Neural progenitor cell (in vitro differentiated cells): ENCODE measurements around the gene LIN28B. TPM values are rescaled to one million over a fixed set of nuclear protein-coding genes. Genes with fewer than 3 reads are reported as not detected.
A peak's percentile ranks its signal among the peaks of the same experiment; 100 is the strongest.

Source experiments
- DNase-seq: peaks from one replicate; pipeline ENCODE4 v3.0.0-alpha.2; 2016; ENCODE audit warnings: low spot score
- H2AFZ ChIP-seq: fragments of 200-600 bp; sonication (generic); replicated peaks from 2 replicates; pipeline ENCODE4 v1.6.1; 2016; ENCODE audit warnings: antibody characterized with exemption
- H3F3A ChIP-seq: fragments of 200-600 bp; sonication (generic); 2 replicates; pipeline ENCODE4 v1.6.1; 2016; ENCODE audit warnings: antibody characterized with exemption, low read depth
- H3K27ac ChIP-seq: fragments of 200-600 bp; sonication (generic); 2 replicates; pipeline ENCODE4 v1.5.1; 2016; ENCODE audit warnings: mild to moderate bottlenecking
- H3K27me3 ChIP-seq: fragments of 200-600 bp; sonication (generic); 2 replicates; pipeline ENCODE4 v1.6.1; 2016; ENCODE audit warnings: mild to moderate bottlenecking, moderate library complexity
- H3K36me3 ChIP-seq: fragments of 200-600 bp; sonication (generic); 2 replicates; pipeline ENCODE4 v1.5.1; 2016
- H3K4me1 ChIP-seq: fragments of 200-600 bp; sonication (generic); 2 replicates; pipeline ENCODE4 v1.6.1; 2016; ENCODE audit warnings: mixed run types
- H3K4me2 ChIP-seq: fragments of 200-600 bp; sonication (generic); 2 replicates; pipeline ENCODE4 v1.6.1; 2016
- H3K4me3 ChIP-seq: fragments of 200-600 bp; sonication (generic); 2 replicates; pipeline ENCODE4 v1.5.1; 2016
- H3K79me2 ChIP-seq: fragments of 200-600 bp; sonication (generic); 2 replicates; pipeline ENCODE4 v1.6.1; 2016; ENCODE audit warnings: low read depth
- H3K9ac ChIP-seq: fragments of 200-600 bp; sonication (generic); 2 replicates; pipeline ENCODE4 v1.6.1; 2016
- H3K9me3 ChIP-seq: fragments of 200-600 bp; sonication (generic); 2 replicates; pipeline ENCODE4 v1.5.1; 2016; ENCODE audit warnings: low read depth
- H4K20me1 ChIP-seq: fragments of 200-600 bp; sonication (generic); 2 replicates; pipeline ENCODE4 v1.6.1; 2016; ENCODE audit warnings: low read depth
- H3K27ac Mint-ChIP-seq: 3 replicates; pipeline ENCODE4 v1.8.0; 2021; ENCODE audit warnings: mixed read lengths
- H3K27me3 Mint-ChIP-seq: 2 replicates; pipeline ENCODE4 v1.8.0; 2022; ENCODE audit warnings: low read depth, mild to moderate bottlenecking, inconsistent platforms, moderate library complexity, mixed read lengths; ENCODE audit not compliant: insufficient read depth
- H3K36me3 Mint-ChIP-seq: 3 replicates; pipeline ENCODE4 v1.8.0; 2021; ENCODE audit warnings: mixed read lengths
- H3K4me1 Mint-ChIP-seq: 3 replicates; pipeline ENCODE4 v1.8.0; 2021; ENCODE audit warnings: mixed read lengths
- H3K4me3 Mint-ChIP-seq: 3 replicates; pipeline ENCODE4 v1.8.0; 2021; ENCODE audit warnings: mild to moderate bottlenecking, moderate library complexity, mixed read lengths
- H3K9me3 Mint-ChIP-seq: 3 replicates; pipeline ENCODE4 v1.8.0; 2020; ENCODE audit warnings: mixed read lengths
- EZH2 ChIP-seq: fragments of 200-600 bp; sonication (generic); IDR thresholded peaks from 2 replicates; pipeline ENCODE4 v1.6.1; 2017; ENCODE audit warnings: antibody characterized with exemption, mild to moderate bottlenecking, moderate library complexity
- EZH2phosphoT487 ChIP-seq: fragments of 200-600 bp; sonication (generic); IDR thresholded peaks from 2 replicates; pipeline ENCODE4 v1.6.1; 2017; ENCODE audit warnings: antibody characterized with exemption
- total RNA-seq: library from RNA; depleted of rRNA; stranded (reverse); fragments of >200 nt; gene quantifications from 2 replicates; pipeline ENCODE4 v1.2.3, GENCODE V29; 2015; ENCODE audit warnings: low replicate concordance
- TF ChIP-seq, protein P1 (sequence below): fragments of 200-600 bp; sonication (generic); IDR thresholded peaks from 2 replicates; pipeline ENCODE4 v1.5.1; 2017; ENCODE audit warnings: antibody characterized with exemption, mild to moderate bottlenecking

LIN28B gene
- total RNA-seq, 1 donor from 2014 or later: 165 TPM

DNA sequence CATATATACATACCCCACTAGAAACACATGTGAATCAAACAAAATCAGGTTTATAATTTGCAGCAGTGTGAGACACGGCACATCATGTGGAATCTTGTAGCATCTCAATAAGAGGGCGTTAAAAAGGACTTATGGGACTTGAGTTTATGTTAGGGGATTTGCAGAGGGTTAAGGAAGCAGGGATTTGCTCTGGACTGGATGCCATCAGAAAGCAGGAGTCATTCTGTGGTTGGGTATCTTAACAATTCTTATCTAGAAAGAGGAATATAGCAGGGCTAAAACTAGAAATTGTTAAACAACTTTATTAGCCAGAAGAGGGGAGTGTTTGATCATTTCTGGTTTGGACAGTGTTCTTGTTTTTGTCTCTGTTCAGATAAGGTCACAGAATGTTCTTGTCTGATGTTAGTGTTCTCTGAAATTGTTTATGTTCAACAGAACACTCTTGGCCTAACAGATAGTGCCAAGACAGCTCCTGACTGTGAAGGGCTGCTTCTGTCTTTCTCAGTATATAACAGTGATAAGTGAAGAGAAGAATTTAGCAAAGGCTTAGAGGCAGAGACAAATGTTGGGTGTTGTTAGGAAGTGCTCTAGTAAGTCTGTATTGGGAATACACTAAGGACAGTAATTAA is 39.2 kb downstream of the LIN28B start:
- Mint-ChIP-seq H3K4me3 (no peak overlapping the region), H3K9me3 (peaks cover 12% of the 10 kb centered on the region), H3K4me1 (peaks cover under 1% of the 10 kb centered on the region), H3K27me3 (peaks cover 6% of the 10 kb centered on the region), H3K36me3 (peaks cover 16% of the 10 kb centered on the region), H3K27ac (no peak overlapping the region)
- no peak for DNase-seq
- Histone ChIP-seq H4K20me1 (peaks cover 34% of the 10 kb centered on the region), H3K79me2 (peaks cover 97% of the 10 kb centered on the region), H3K4me1 (peaks cover 11% of the 10 kb centered on the region), H3K27ac (peak overlapping the region; percentile 32), H3K9ac (no peak overlapping the region), H3K36me3 (peaks cover 26% of the 10 kb centered on the region), H3F3A (peaks cover 16% of the 10 kb centered on the region), H3K9me3 (no peaks in the 10 kb centered on the region), H3K4me3 (no peak overlapping the region), H3K4me2 (no peak overlapping the region), H3K27me3 (no peaks in the 10 kb centered on the region), H2AFZ (no peak overlapping the region)
- TF ChIP-seq, protein P1, sequence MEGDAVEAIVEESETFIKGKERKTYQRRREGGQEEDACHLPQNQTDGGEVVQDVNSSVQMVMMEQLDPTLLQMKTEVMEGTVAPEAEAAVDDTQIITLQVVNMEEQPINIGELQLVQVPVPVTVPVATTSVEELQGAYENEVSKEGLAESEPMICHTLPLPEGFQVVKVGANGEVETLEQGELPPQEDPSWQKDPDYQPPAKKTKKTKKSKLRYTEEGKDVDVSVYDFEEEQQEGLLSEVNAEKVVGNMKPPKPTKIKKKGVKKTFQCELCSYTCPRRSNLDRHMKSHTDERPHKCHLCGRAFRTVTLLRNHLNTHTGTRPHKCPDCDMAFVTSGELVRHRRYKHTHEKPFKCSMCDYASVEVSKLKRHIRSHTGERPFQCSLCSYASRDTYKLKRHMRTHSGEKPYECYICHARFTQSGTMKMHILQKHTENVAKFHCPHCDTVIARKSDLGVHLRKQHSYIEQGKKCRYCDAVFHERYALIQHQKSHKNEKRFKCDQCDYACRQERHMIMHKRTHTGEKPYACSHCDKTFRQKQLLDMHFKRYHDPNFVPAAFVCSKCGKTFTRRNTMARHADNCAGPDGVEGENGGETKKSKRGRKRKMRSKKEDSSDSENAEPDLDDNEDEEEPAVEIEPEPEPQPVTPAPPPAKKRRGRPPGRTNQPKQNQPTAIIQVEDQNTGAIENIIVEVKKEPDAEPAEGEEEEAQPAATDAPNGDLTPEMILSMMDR: no peak
- TF ChIP-seq EZH2: no peak

DNA sequence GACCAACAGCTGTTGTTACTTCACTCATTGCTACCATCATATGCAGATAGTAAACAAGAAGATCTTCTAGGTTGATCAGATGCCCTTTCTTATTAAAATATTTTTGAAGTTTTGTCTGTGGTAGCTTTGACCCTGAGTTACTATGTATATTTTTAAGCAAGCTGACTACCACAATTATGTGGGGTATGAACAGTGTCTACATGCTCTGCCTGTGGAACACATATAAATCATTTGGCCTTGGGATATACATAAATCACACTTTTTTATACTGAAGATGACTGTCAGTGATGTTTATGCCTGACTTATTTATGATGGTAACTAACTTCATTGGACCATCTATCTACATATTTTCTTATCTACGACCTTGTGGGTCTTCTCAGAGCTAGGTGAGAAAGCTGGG is 44.2 kb downstream of the LIN28B start:
- Histone ChIP-seq H3K4me2 (no peak overlapping the region), H3K79me2 (peaks cover 99% of the 10 kb centered on the region), H3K27ac (no peak overlapping the region), H3K9me3 (no peaks in the 10 kb centered on the region), H3K4me1 (peaks cover 7% of the 10 kb centered on the region), H3K9ac (no peak overlapping the region), H3K27me3 (no peaks in the 10 kb centered on the region), H3F3A (no peaks in the 10 kb centered on the region), H2AFZ (no peak overlapping the region), H3K4me3 (no peak overlapping the region), H4K20me1 (peaks cover 23% of the 10 kb centered on the region), H3K36me3 (peaks cover 13% of the 10 kb centered on the region)
- H3K4me1 Mint-ChIP-seq: peaks cover 8% of the 10 kb centered on the region
- TF ChIP-seq EZH2 (no peak), EZH2phosphoT487 (no peak)
- TF ChIP-seq, protein P1: no peak
- no peak for DNase-seq
- no peak overlapping the region for H3K4me3 Mint-ChIP-seq
- peaks cover 47% of the 10 kb centered on the region for H3K36me3 Mint-ChIP-seq
- H3K27me3 Mint-ChIP-seq: no peaks in the 10 kb centered on the region
- H3K9me3 Mint-ChIP-seq: peaks cover 19% of the 10 kb centered on the region
- H3K27ac Mint-ChIP-seq: no peak overlapping the region

DNA sequence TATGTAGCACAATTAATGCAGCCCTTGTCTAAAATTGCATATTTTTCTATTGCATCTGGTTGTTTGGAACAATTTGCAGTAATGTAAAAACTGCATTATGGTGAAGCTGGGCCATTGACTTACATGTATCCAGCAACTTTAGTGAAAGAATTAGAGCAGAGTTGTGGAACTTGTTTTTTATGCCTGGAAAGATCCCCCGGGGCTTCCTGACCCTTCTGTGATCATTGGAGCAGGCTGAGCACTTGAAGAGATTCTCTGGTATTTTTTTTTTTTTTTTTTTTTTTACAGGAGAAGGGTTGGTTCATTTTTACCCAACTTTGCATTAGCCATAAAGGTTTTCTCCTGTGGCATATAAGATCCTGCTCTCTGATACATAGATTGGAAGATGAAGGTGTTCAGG is 45.0 kb downstream of the LIN28B start:
- no peak overlapping the region for H3K4me2 ChIP-seq
- DNase-seq: no peak
- H3K9ac ChIP-seq: no peak overlapping the region
- no peaks in the 10 kb centered on the region for H3K9me3 ChIP-seq
- Mint-ChIP-seq H3K4me1 (peaks cover 8% of the 10 kb centered on the region), H3K4me3 (no peak overlapping the region), H3K9me3 (peaks cover 19% of the 10 kb centered on the region), H3K27me3 (no peaks in the 10 kb centered on the region), H3K36me3 (peaks cover 52% of the 10 kb centered on the region), H3K27ac (no peak overlapping the region)
- H3K27ac ChIP-seq: no peak overlapping the region
- H2AFZ ChIP-seq: no peak overlapping the region
- peaks cover 16% of the 10 kb centered on the region for H3K36me3 ChIP-seq
- no peak overlapping the region for H3K4me3 ChIP-seq
- peaks cover 6% of the 10 kb centered on the region for H3K4me1 ChIP-seq
- no peaks in the 10 kb centered on the region for H3F3A ChIP-seq
- TF ChIP-seq EZH2phosphoT487: no peak
- TF ChIP-seq, protein P1: no peak
- TF ChIP-seq EZH2: no peak
- peaks cover 23% of the 10 kb centered on the region for H4K20me1 ChIP-seq
- no peaks in the 10 kb centered on the region for H3K27me3 ChIP-seq
- H3K79me2 ChIP-seq: peaks cover 99% of the 10 kb centered on the region
